NK-92 (cell line): ENCODE results near the gene APOBEC2.

Experiments
- DNase-seq: peaks from one replicate; lab custom pipeline; 2025; ENCODE audit not compliant: unreplicated experiment; lab: John Stamatoyannopoulos, UW

Gene APOBEC2

DNA sequence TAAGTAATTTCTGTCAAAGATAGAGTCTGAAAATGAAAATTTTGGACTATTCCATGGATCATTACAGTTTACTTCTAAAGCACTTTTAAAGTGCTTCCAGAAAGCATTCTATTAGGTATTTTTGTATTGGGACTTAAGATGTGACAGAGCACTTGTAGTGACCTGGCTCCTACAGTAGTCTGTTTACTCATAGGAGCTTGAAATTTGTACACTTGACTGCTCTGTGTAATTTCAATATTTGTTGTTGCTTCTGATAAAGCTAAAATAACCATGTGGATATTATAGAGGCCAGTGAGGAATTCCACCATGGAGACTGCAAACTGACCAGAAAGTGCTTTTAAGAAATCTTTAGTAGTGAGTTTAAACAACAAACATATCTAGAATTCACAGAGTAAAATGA is 30.1 kb downstream of the APOBEC2 start:
- DNase-seq: no peak

- no peak for DNase-seq
Measured at GRCh38 chr6:41085182-41085581, 32.2 kb downstream of the APOBEC2 start.

- no peak for DNase-seq
Measured at GRCh38 chr6:41088451-41088850, 35.4 kb downstream of the APOBEC2 start.

- no peak for DNase-seq
Measured at GRCh38 chr6:41090841-41091761, 38.1 kb downstream of the APOBEC2 start.

DNA sequence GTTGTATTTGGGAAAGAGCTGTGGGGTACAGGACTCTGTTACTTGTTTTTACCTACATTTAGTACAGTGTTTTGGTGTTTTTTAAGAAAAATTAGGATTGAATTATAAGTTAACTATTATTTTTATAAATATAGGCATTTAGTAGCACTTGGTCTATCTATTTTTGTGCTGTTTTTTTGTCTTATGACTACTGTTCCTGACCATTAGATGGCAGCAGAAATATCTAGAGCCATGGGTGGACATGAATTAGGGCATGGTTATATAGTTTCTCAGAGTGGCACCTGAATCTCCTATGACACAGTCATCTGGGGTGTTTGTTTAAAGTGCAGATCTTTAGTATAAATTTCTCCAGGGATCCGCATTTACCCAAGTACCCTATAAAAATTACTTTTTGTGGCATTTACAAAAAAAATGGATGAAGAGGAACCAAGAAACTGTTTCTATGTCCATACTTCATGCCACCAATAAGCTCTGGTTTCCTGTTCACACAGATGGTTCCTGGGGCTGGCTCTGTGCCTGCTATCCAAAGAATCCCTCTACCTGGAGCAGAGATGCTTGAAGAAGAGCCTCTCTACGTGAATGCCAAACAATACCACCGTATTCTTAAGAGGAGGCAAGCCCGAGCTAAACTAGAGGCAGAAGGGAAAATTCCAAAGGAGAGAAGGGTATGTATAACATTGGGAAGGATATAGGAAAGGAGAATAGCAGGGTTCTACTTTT is 39.6 kb downstream of the APOBEC2 start:
- DNase-seq: no peak

DNA sequence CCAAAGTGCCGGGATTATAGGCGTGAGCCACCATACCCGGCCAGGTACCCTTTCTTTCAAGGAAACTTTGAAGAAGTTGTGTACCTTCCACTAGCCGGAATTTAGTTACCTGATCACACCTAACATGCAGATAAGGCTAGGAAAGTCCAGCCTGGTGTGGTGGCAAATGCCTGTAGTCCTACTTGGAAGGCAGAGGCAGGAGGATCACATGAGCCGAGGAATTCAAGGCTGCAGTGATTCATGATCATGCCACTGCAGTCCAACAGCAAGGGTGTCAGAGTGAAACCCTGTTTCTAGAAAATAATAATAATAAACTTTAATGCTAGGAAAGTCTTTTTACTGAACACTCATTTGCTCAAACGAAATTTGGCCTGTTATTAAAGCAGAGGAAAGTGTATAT is 40.7 kb downstream of the APOBEC2 start:
- no peak for DNase-seq

- no peak for DNase-seq
Measured at GRCh38 chr6:41097467-41098090, 44.6 kb downstream of the APOBEC2 start.

DNA sequence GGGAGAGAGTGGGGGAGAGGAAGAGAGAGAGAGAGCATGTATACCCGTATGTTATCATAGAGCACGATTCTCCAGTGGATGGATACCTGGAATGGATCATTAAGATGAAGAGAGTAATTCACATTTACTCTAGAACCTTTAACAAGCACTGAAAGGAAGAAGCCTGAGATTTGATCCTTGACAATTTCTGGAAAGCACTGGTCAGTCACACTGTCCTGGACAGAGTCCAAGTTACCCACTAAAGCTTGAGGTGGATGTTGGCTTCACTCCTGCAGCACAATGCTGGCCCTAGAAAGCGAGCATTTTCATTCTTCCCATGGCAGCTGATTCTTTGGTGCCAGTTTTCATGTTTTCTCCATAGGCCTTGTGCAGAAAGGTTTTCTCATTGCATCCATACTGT is 45.4 kb downstream of the APOBEC2 start:
- no peak for DNase-seq

GRCh38 chr6:41100871-41101287 is 47.9 kb downstream of the APOBEC2 start:
- no peak for DNase-seq

DNA sequence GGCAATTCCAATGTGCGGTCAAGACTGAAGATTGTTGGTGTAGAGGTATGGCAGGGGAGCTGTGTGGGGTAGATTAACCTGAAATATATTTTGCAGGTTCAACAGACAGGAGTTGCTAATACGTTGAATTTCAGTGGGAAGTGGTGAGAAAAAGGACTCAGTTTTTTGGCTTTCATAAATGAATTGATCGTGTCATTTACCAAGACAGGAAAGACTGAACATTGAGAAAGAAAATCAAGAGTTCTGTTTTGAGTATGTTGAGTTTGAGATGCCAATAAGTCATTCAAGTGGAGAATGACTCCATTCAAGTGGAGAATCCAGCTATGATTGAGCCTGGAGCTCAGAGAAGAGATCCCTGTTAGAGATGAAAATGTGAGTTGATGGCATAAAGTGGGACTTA is 50.8 kb downstream of the APOBEC2 start:
- DNase-seq: no peak

DNA sequence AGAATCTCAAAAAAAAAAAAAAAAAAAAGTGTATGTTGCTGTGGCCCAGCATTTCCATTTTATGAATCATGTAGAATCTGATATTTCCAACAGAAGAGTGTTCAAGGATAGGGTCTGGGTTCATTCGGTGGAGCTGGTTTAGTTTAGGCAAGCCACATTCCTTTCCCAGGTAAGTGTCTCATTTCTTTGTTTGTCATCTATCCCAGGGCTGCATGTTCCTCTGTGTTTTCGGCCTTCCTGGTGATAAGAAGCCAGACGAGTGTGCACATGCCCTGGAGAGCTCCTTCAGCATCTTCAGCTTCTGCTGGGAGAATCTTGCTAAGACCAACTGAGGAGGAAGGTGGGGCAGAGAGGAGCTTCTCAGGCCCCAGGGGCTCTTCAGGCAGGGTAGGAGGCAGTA is 58.0 kb downstream of the APOBEC2 start:
- no peak for DNase-seq
